K562 (cell line): ENCODE results near the gene SRCAP. TPM values are rescaled to one million over a fixed set of nuclear protein-coding genes. Genes with fewer than 3 reads are reported as not detected.

Experiments used
- BRF1 ChIP-seq: IDR thresholded peaks from 3 replicates; pipeline ENCODE4 v1.6.1; 2011; ENCODE audit warnings: borderline replicate concordance, mild to moderate bottlenecking; ENCODE audit not compliant: insufficient read length; ENCODE audit errors: extremely low read depth
- CC2D1A ChIP-seq: fragments of 450-650 bp; IDR thresholded peaks from 2 replicates; pipeline ENCODE4 v1.6.1; 2017; ENCODE audit warnings: mild to moderate bottlenecking
- ETV1 ChIP-seq: fragments of 450-650 bp; conservative IDR thresholded peaks from 2 replicates; pipeline ENCODE4 v1.6.1; 2016; ENCODE audit warnings: missing genetic modification characterization, control low read depth, low read depth, missing compliant biosample characterization
- EZH2 ChIP-seq: IDR thresholded peaks from 2 replicates; pipeline ENCODE4 v1.6.1; 2012; ENCODE audit warnings: low read depth, mild to moderate bottlenecking, inconsistent platforms, low read length, borderline replicate concordance
- FOXK2 ChIP-seq, 2 experiments: fragments of 450-650 bp; IDR thresholded peaks in 1 of 2; conservative IDR thresholded peaks in 1 of 2; 2 replicates each; pipeline ENCODE4 v1.6.1; 2016; ENCODE audit warnings: low read depth in 2 of 2, mild to moderate bottlenecking in 1 of 2
- HDAC6 ChIP-seq: IDR thresholded peaks from 2 replicates; pipeline ENCODE4 v1.6.1; 2012; ENCODE audit warnings: low read depth, mild to moderate bottlenecking, control low read depth, inconsistent platforms, low read length, moderate library complexity
- ILF3 ChIP-seq: fragments of 450-650 bp; IDR thresholded peaks from 2 replicates; pipeline ENCODE4 v1.6.1; 2018; ENCODE audit warnings: antibody characterized with exemption, mild to moderate bottlenecking, moderate library complexity, borderline replicate concordance
- ILK ChIP-seq: fragments of 450-650 bp; IDR thresholded peaks from 2 replicates; pipeline ENCODE4 v1.6.1; 2016; ENCODE audit warnings: missing genetic modification characterization, low read depth, mild to moderate bottlenecking, missing compliant biosample characterization, moderate library complexity, borderline replicate concordance
- MCM2 ChIP-seq: fragments of 450-650 bp; IDR thresholded peaks from 2 replicates; pipeline ENCODE4 v1.6.1; 2017; ENCODE audit warnings: low read depth, mild to moderate bottlenecking
- PCBP2 ChIP-seq: fragments of 200-400 bp; formaldehyde crosslinking; IDR thresholded peaks from 2 replicates; pipeline ENCODE4 v1.6.1; 2018; ENCODE audit warnings: low read length, low read depth, mild to moderate bottlenecking, moderate library complexity; ENCODE audit not compliant: poor library complexity, severe bottlenecking
- POU5F1 ChIP-seq: fragments of 150-350 bp; IDR thresholded peaks from 2 replicates; pipeline ENCODE4 v1.6.1; 2014; ENCODE audit warnings: borderline replicate concordance, low read length, low read depth, mild to moderate bottlenecking; ENCODE audit not compliant: partially characterized antibody
- RAD51 ChIP-seq: fragments of 450-650 bp; IDR thresholded peaks from 2 replicates; pipeline ENCODE4 v1.7.1; 2016; ENCODE audit warnings: low read depth, mild to moderate bottlenecking, borderline replicate concordance
- RCOR1 ChIP-seq, 2 experiments: IDR thresholded peaks; 2 replicates each; pipeline ENCODE4 v1.6.1; 2012; ENCODE audit warnings: low read depth in 2 of 2, low read length in 2 of 2, borderline replicate concordance in 1 of 2, improper control_type of control experiment in 1 of 2
- SIN3B ChIP-seq: fragments of 450-650 bp; IDR thresholded peaks from 2 replicates; pipeline ENCODE4 v1.6.1; 2017; ENCODE audit warnings: low read depth, mild to moderate bottlenecking, moderate library complexity
- SMARCA5 ChIP-seq: fragments of 450-650 bp; IDR thresholded peaks from 2 replicates; pipeline ENCODE4 v1.6.1; 2016
- TGIF2 ChIP-seq: sonication (generic); formaldehyde crosslinking; IDR thresholded peaks from 2 replicates; pipeline ENCODE4 v1.8.1; 2022; ENCODE audit warnings: mild to moderate bottlenecking, missing genetic modification reagents, moderate library complexity
- ZNF212 ChIP-seq: fragments of 450-650 bp; formaldehyde crosslinking; IDR thresholded peaks from 2 replicates; pipeline ENCODE4 v1.4.0; 2020; ENCODE audit warnings: mild to moderate bottlenecking
- ZNF695 ChIP-seq: fragments of 450-650 bp; formaldehyde crosslinking; IDR thresholded peaks from 2 replicates; pipeline ENCODE4 v1.4.0; 2020; ENCODE audit warnings: mild to moderate bottlenecking, moderate library complexity
- polyA plus RNA-seq, 8 experiments: library from polyadenylated mRNA; depleted of rRNA in 4 of 8; stranded (reverse) in 5 of 8; unstranded in 3 of 8; fragments of >200 nt; fragmentation: Nextera tagmentation in 2 of 8; fragmentation: Illumina TruSeq in 1 of 8; extraction: Ambion mirVana in 2 of 8; extraction: Trizol in 1 of 8; gene quantifications; 2 replicates each; pipeline versions ENCODE4 v1.2.1 to v1.2.3, GENCODE V29; 2011 to 2014; ENCODE audit warnings: inconsistent platforms in 1 of 8, missing spikeins in 1 of 8
- total RNA-seq, 7 experiments: library from RNA; depleted of rRNA in 6 of 7; stranded (reverse); fragments of >200 nt in 6 of 7; fragmentation: Illumina TruSeq in 2 of 7; extraction: Trizol in 2 of 7; gene quantifications; 2 replicates each; pipeline versions ENCODE4 v1.2.1 to v1.2.3, GENCODE V29; 2011 to 2021; ENCODE audit warnings: low replicate concordance in 1 of 7
- TF ChIP-seq, protein P1 (sequence below): conservative IDR thresholded peaks from 2 replicates; pipeline ENCODE4 v1.6.1; 2011; ENCODE audit warnings: low read depth, mild to moderate bottlenecking, low read length; ENCODE audit not compliant: control insufficient read depth
- TF ChIP-seq, protein P2 (sequence below): fragments of 250-450 bp; sonication (Bioruptor Pico); IDR thresholded peaks from 2 replicates; pipeline ENCODE4 v1.8.0; 2021; ENCODE audit warnings: moderate library complexity, mild to moderate bottlenecking, inconsistent platforms
- TF ChIP-seq, protein P3 (sequence below): fragments of 200-400 bp; formaldehyde crosslinking; IDR thresholded peaks from 2 replicates; pipeline ENCODE4 v1.6.1; 2017; ENCODE audit warnings: mild to moderate bottlenecking, low read depth, low read length, moderate library complexity
- TF ChIP-seq, protein P4 (sequence below), 3 experiments: fragments of 200-800 bp in 1 of 3; sonication (Bioruptor generic) in 1 of 3; sonication (generic) in 1 of 3; formaldehyde crosslinking in 1 of 3; IDR thresholded peaks; 2 replicates each; pipeline versions ENCODE4 v1.6.1 to v1.8.0; 2016 to 2022; ENCODE audit warnings: mild to moderate bottlenecking in 2 of 3, missing compliant biosample characterization in 2 of 3, missing genetic modification characterization in 2 of 3, missing genetic modification reagents in 1 of 3

The SRCAP gene
- total and polyA plus RNA-seq, 9 of the 15 experiments (the other 6 are each of a cell fraction or from before 2014, with no cell fraction given), result 0.21 to 62.6 (median 5.8) TPM

DNA sequence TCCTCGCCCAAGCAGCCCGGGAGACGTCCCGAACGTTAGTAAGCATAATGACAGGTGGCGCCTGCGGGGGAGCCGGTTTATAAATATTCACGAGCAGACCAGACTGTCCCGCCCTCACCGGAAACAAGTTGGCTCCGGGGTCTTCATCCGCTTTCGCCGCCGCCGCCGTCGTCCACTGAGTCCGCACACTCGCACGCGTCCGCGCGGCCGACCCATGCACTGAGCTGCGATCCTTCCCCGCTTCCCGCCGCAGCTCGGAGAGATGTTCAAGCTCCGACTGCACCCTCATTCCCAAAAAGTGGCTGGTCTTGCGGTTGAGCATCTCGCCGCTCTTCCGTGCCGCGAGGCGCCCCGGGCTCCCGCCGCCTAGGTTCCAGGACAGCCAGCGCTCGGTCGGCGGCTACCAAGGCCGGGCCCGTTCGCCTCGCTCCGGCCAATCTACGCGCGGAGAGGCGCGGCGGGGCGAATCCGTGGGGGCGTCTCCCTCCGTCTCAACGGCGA lies 62.5 kb downstream of the SRCAP start (continued):
- TF ChIP-seq SIN3B (no peak), PCBP2 (no peak), ILF3 (no peak), ILK (tag) (no peak), CC2D1A (no peak; the same call in 1 of the 2 replicates), MCM2 (no peak), FOXK2 (conservative IDR thresholded peaks at IDR 0.05 in 1 of 2, IDR thresholded peaks at IDR 0.05 in 1 of 2; ENCODE audit: low read depth in 2 of 2) (no peak), POU5F1 (no peak), ZNF212 (no peak), BRF1 (no peak), EZH2 (no peak), ZNF695 (no peak), SMARCA5 (no peak), RCOR1 (IDR thresholded peaks at IDR 0.05; ENCODE audit: borderline replicate concordance in 1 of 2, low read depth in 2 of 2, low read length in 2 of 2) (no peak), RAD51 (no peak), HDAC6 (no peak), TGIF2 (CRISPR knock-in tag) (no peak), ETV1 (peak; percentile 45; the same call in 1 of the 2 replicates)
- TF ChIP-seq, protein P1, sequence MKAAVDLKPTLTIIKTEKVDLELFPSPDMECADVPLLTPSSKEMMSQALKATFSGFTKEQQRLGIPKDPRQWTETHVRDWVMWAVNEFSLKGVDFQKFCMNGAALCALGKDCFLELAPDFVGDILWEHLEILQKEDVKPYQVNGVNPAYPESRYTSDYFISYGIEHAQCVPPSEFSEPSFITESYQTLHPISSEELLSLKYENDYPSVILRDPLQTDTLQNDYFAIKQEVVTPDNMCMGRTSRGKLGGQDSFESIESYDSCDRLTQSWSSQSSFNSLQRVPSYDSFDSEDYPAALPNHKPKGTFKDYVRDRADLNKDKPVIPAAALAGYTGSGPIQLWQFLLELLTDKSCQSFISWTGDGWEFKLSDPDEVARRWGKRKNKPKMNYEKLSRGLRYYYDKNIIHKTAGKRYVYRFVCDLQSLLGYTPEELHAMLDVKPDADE, result peak; percentile 41; the same call in 1 of the 2 replicates
- TF ChIP-seq, protein P2, sequence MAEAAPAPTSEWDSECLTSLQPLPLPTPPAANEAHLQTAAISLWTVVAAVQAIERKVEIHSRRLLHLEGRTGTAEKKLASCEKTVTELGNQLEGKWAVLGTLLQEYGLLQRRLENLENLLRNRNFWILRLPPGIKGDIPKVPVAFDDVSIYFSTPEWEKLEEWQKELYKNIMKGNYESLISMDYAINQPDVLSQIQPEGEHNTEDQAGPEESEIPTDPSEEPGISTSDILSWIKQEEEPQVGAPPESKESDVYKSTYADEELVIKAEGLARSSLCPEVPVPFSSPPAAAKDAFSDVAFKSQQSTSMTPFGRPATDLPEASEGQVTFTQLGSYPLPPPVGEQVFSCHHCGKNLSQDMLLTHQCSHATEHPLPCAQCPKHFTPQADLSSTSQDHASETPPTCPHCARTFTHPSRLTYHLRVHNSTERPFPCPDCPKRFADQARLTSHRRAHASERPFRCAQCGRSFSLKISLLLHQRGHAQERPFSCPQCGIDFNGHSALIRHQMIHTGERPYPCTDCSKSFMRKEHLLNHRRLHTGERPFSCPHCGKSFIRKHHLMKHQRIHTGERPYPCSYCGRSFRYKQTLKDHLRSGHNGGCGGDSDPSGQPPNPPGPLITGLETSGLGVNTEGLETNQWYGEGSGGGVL (CRISPR knock-in tag), result no peak
- TF ChIP-seq, protein P3, sequence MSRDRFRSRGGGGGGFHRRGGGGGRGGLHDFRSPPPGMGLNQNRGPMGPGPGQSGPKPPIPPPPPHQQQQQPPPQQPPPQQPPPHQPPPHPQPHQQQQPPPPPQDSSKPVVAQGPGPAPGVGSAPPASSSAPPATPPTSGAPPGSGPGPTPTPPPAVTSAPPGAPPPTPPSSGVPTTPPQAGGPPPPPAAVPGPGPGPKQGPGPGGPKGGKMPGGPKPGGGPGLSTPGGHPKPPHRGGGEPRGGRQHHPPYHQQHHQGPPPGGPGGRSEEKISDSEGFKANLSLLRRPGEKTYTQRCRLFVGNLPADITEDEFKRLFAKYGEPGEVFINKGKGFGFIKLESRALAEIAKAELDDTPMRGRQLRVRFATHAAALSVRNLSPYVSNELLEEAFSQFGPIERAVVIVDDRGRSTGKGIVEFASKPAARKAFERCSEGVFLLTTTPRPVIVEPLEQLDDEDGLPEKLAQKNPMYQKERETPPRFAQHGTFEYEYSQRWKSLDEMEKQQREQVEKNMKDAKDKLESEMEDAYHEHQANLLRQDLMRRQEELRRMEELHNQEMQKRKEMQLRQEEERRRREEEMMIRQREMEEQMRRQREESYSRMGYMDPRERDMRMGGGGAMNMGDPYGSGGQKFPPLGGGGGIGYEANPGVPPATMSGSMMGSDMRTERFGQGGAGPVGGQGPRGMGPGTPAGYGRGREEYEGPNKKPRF, result no peak
- TF ChIP-seq, protein P4, sequence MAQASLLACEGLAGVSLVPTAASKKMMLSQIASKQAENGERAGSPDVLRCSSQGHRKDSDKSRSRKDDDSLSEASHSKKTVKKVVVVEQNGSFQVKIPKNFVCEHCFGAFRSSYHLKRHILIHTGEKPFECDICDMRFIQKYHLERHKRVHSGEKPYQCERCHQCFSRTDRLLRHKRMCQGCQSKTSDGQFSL (CRISPR knock-in tag; IDR thresholded peaks at IDR 0.05), result no peak
- TF ChIP-seq, protein P4 (tag; IDR thresholded peaks at IDR 0.05), result no peak
